Activated T-cell treated with anti-CD3 and anti-CD28 coated beads for 24 hours (primary cell): ENCODE results near the gene ELOVL5.
"Not testable (repeated sequence)": the region's sequence is repeated elsewhere in the genome, so short reads cannot be mapped to it uniquely, and the experiment has no call there.

Experiments
- DNase-seq: peaks from one replicate; pipeline ENCODE4 v3.0.0-alpha.2; 2020; ENCODE audit warnings: low read depth

The ELOVL5 gene

GRCh38 chr6:53304953-53305352 lies 43.8 kb downstream of the ELOVL5 start:
- not testable (repeated sequence) for DNase-seq

GRCh38 chr6:53302678-53303360 lies 45.9 kb downstream of the ELOVL5 start:
- DNase-seq = no peak

- no peak for DNase-seq
Observed at GRCh38 chr6:53301801-53302537, 46.8 kb downstream of the ELOVL5 start.

- no peak for DNase-seq
Observed at GRCh38 chr6:53300656-53301551, 47.8 kb downstream of the ELOVL5 start.

- DNase-seq = no peak
Observed at GRCh38 chr6:53299331-53300005, 49.3 kb downstream of the ELOVL5 start.

- DNase-seq = no peak
Observed at GRCh38 chr6:53297004-53297403, 51.7 kb downstream of the ELOVL5 start.

GRCh38 chr6:53295176-53295575 lies 53.6 kb downstream of the ELOVL5 start:
- DNase-seq = no peak

GRCh38 chr6:53294611-53295010 lies 54.1 kb downstream of the ELOVL5 start:
- no peak for DNase-seq

- DNase-seq = no peak
Observed at GRCh38 chr6:53294095-53294494, 54.7 kb downstream of the ELOVL5 start.

- DNase-seq = no peak
Observed at GRCh38 chr6:53293691-53294090, 55.1 kb downstream of the ELOVL5 start.

GRCh38 chr6:53290537-53291510 lies 57.9 kb downstream of the ELOVL5 start:
- no peak for DNase-seq

- DNase-seq = no peak
Observed at GRCh38 chr6:53287336-53288225, 61.2 kb downstream of the ELOVL5 start.

GRCh38 chr6:53284901-53285300 lies 63.8 kb downstream of the ELOVL5 start:
- no peak for DNase-seq

- DNase-seq = no peak
Observed at GRCh38 chr6:53282741-53283140, 66.0 kb downstream of the ELOVL5 start.

- no peak for DNase-seq
Observed at GRCh38 chr6:53282234-53282633, 66.5 kb downstream of the ELOVL5 start.

GRCh38 chr6:53281518-53282215 lies 67.1 kb downstream of the ELOVL5 start:
- DNase-seq = no peak

- no peak for DNase-seq
Observed at GRCh38 chr6:53280207-53280606, 68.5 kb downstream of the ELOVL5 start.

- no peak for DNase-seq
Observed at GRCh38 chr6:53279293-53279692, 69.5 kb downstream of the ELOVL5 start.

GRCh38 chr6:53273370-53273769 lies 75.4 kb downstream of the ELOVL5 start:
- no peak for DNase-seq
